Activated naive CD8-positive, alpha-beta T cell treated with anti-CD3 and anti-CD28 coated beads for 36 hours (primary cell): Measurements from ENCODE around the gene DTX1. TPM values are rescaled to one million over a fixed set of nuclear protein-coding genes. Genes with fewer than 3 reads are reported as not detected.

ENCODE experiments used
- DNase-seq: peaks from one replicate; pipeline ENCODE4 v3.0.0; 2021
- H3K27ac Mint-ChIP-seq: one replicate; pipeline ENCODE4 v1.8.0; 2022; ENCODE audit warnings: mild to moderate bottlenecking, moderate library complexity, mixed read lengths
- H3K27me3 Mint-ChIP-seq: one replicate; pipeline ENCODE4 v1.8.0; 2022; ENCODE audit warnings: mild to moderate bottlenecking, mixed read lengths
- H3K36me3 Mint-ChIP-seq: one replicate; pipeline ENCODE4 v1.8.0; 2021; ENCODE audit warnings: mild to moderate bottlenecking, mixed read lengths
- H3K4me1 Mint-ChIP-seq: one replicate; pipeline ENCODE4 v1.8.0; 2021; ENCODE audit warnings: mixed read lengths
- H3K4me3 Mint-ChIP-seq: one replicate; pipeline ENCODE4 v1.8.0; 2022; ENCODE audit warnings: mild to moderate bottlenecking, moderate library complexity, mixed read lengths
- H3K9me3 Mint-ChIP-seq: one replicate; pipeline ENCODE4 v1.8.0; 2022; ENCODE audit warnings: mixed read lengths
- total RNA-seq, 2 experiments: library from RNA; stranded (reverse); gene quantifications; one replicate each; pipeline ENCODE4 v1.2.3, GENCODE V29; 2021

DTX1 gene
- 1 to 10 TPM; 1.1 TPM for total RNA-seq

- Mint-ChIP-seq H3K27ac (no peak within 1 kb of the TSS), H3K27me3 (no peaks in the 10 kb centered on the region), H3K9me3 (no peaks in the 10 kb centered on the region), H3K4me1 (peaks cover 2% of the 10 kb centered on the region), H3K4me3 (peak within 1 kb of the TSS; percentile 58), H3K36me3 (no peaks in the 10 kb centered on the region)
- peak; percentile 38 for DNase-seq
Measured at GRCh38 chr12:113056631-113057488, at the start of gene DTX1. DTX1 (plus strand) TSS chr12:113056730; CDS start chr12:113058193, 1,463 bp downstream.

DNA sequence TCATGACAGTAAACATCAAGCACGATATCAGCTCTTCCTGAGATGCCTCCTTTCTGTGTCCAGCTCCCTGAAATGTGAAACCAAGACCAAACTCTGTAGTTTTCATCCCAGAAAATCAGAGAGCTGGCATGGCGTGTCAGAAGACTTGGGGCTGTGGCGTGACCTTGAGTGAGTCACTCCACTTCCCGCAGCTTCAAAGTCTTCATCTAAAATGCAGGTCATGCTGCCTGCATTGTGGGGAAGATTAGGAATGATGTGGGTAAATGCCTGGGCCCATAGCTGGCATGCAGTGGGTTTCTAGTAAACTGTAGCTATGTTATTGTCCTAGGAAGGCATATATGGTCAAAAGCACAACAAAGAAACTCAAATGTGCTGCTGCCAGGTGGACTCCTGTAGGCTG, 49.4 kb upstream of the DTX1 start:
- Mint-ChIP-seq H3K36me3 (peaks cover 57% of the 10 kb centered on the region), H3K27me3 (no peaks in the 10 kb centered on the region), H3K4me1 (no peaks in the 10 kb centered on the region), H3K27ac (no peak overlapping the region), H3K9me3 (peaks cover 17% of the 10 kb centered on the region), H3K4me3 (no peak overlapping the region)
- DNase-seq = no peak

- H3K27me3 Mint-ChIP-seq = no peaks in the 10 kb centered on the region
Measured at GRCh38 chr12:113010701-113011100, 45.8 kb upstream of the DTX1 start.

DNA sequence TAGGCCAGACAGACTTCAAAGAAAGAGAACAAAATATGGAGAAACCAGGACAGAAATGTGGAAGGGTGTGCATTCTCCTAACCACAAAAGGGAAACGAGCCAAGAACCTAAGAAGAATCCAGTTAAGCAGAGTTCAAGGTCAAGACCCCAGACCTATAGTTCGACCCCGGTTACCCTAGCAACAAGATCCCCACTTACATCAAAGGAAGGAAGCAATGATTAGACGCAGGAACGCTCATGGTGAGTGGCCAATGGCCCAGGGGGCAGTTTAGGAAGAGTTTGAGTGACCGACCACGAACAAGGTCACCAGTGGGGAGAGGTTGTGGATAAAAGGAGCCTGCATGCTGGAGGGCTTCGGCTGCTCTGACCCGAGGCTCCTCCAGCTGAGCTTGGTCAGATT, 42.0 kb upstream of the DTX1 start:
- Mint-ChIP-seq H3K4me1 (no peaks in the 10 kb centered on the region), H3K9me3 (peaks cover 15% of the 10 kb centered on the region), H3K36me3 (peaks cover 25% of the 10 kb centered on the region), H3K4me3 (no peak overlapping the region), H3K27me3 (no peaks in the 10 kb centered on the region), H3K27ac (no peak overlapping the region)
- DNase-seq = no peak

More at GRCh38 chr12:113010701-113011100, 45.8 kb upstream of the DTX1 start:
- no peak for DNase-seq
- Mint-ChIP-seq H3K4me3 (no peak overlapping the region), H3K36me3 (peaks cover 49% of the 10 kb centered on the region), H3K4me1 (no peaks in the 10 kb centered on the region), H3K27ac (no peak overlapping the region), H3K9me3 (peaks cover 17% of the 10 kb centered on the region)

- no peak overlapping the region for H3K27ac Mint-ChIP-seq
- no peak for DNase-seq
- peaks cover 4% of the 10 kb centered on the region for H3K4me1 Mint-ChIP-seq
- peaks cover 3% of the 10 kb centered on the region for H3K36me3 Mint-ChIP-seq
- H3K9me3 Mint-ChIP-seq = peaks cover under 1% of the 10 kb centered on the region
- H3K27me3 Mint-ChIP-seq = no peaks in the 10 kb centered on the region
- no peak overlapping the region for H3K4me3 Mint-ChIP-seq
Measured at GRCh38 chr12:113016796-113017195, 39.7 kb upstream of the DTX1 start.

- Mint-ChIP-seq H3K36me3 (no peaks in the 10 kb centered on the region), H3K4me1 (peaks cover 12% of the 10 kb centered on the region), H3K9me3 (no peaks in the 10 kb centered on the region), H3K27me3 (peaks cover 4% of the 10 kb centered on the region), H3K27ac (no peak overlapping the region), H3K4me3 (no peak overlapping the region)
- DNase-seq = no peak
Measured at GRCh38 chr12:113019025-113019424, 37.5 kb upstream of the DTX1 start.

GRCh38 chr12:113021500-113021899, 35.0 kb upstream of the DTX1 start:
- H3K4me1 Mint-ChIP-seq = peaks cover 12% of the 10 kb centered on the region

GRCh38 chr12:113022563-113023297, 33.8 kb upstream of the DTX1 start:
- Mint-ChIP-seq H3K27ac (peak overlapping the region; percentile 6), H3K9me3 (no peaks in the 10 kb centered on the region), H3K4me1 (peaks cover 12% of the 10 kb centered on the region), H3K27me3 (peaks cover 4% of the 10 kb centered on the region), H3K36me3 (no peaks in the 10 kb centered on the region), H3K4me3 (no peak overlapping the region)
- no peak for DNase-seq

More at GRCh38 chr12:113021500-113021899, 35.0 kb upstream of the DTX1 start:
- Mint-ChIP-seq H3K9me3 (no peaks in the 10 kb centered on the region), H3K4me3 (no peak overlapping the region), H3K27me3 (peaks cover 4% of the 10 kb centered on the region), H3K27ac (no peak overlapping the region), H3K36me3 (no peaks in the 10 kb centered on the region)
- no peak for DNase-seq

GRCh38 chr12:113027726-113028125, 28.8 kb upstream of the DTX1 start:
- no peak overlapping the region for H3K4me3 Mint-ChIP-seq
- H3K27me3 Mint-ChIP-seq = peaks cover 12% of the 10 kb centered on the region

DNA sequence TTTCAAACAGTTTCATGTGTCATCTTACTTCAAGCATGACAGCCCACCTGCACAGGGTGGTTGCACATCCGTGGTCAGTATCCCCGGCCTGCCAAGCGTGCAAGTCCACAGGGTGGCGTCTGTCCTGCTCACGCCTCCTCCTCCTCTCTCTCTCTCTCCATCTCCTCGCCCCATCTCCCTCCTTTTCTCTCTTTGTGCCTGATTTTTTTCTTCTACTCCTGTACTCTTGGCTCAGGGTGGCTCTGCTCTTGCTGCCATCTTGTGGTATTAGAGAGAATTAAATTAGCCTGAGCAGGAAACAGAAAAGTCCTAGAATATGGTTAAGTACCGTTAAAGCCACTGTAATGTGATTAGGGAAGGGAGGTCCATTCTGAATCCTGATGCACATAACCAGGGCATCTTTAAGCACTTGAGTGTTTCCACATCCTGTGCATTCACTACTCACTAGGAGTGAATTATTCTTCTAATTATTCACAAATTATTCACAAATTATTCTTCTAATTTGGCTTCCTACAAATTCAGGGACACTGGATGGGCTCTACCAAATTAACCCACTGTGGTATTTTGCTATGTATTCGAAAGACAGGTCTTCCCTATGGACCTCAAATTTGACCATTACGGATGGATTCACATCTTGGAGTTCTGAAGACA, 25.5 kb upstream of the DTX1 start:
- H3K4me3 Mint-ChIP-seq = no peak overlapping the region
- DNase-seq = no peak
- H3K4me1 Mint-ChIP-seq = no peaks in the 10 kb centered on the region

More at GRCh38 chr12:113027726-113028125, 28.8 kb upstream of the DTX1 start:
- no peak for DNase-seq
- no peak overlapping the region for H3K27ac Mint-ChIP-seq
- no peaks in the 10 kb centered on the region for H3K9me3 Mint-ChIP-seq
- peaks cover 5% of the 10 kb centered on the region for H3K4me1 Mint-ChIP-seq
- H3K36me3 Mint-ChIP-seq = no peaks in the 10 kb centered on the region

DNA sequence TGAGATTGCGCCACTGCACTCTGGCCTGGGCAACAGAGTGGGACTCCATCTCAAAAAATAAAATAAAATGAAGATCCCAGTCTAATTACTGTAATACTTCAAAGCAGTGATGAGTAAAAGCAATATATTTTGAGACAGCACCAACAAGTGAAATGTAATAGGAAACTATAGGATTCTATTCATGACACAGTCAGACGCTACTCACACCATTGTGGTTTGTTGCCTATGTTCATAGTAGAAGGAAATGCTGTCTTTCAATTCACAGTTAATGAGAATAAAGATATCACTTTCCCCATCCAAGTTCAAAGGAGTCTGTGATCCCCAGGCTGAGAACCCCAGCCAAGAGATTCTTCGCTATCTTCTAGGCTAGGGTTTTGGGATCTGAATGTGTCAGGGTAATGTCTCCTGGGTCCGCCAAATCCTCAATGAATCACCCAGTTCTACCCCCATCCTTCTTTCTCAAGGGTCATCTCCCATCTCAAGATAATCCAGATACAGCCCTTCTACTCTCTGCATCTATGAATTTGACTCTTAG, 16.6 kb upstream of the DTX1 start:
- no peak overlapping the region for H3K4me3 Mint-ChIP-seq
- H3K27ac Mint-ChIP-seq = no peak overlapping the region
- no peaks in the 10 kb centered on the region for H3K36me3 Mint-ChIP-seq
- no peaks in the 10 kb centered on the region for H3K27me3 Mint-ChIP-seq
- no peak for DNase-seq
- no peaks in the 10 kb centered on the region for H3K4me1 Mint-ChIP-seq
- H3K9me3 Mint-ChIP-seq = no peaks in the 10 kb centered on the region

More for the DNA sequence above, 25.5 kb upstream of the DTX1 start:
- Mint-ChIP-seq H3K27me3 (peaks cover 11% of the 10 kb centered on the region), H3K27ac (no peak overlapping the region), H3K9me3 (no peaks in the 10 kb centered on the region), H3K36me3 (no peaks in the 10 kb centered on the region)

DNA sequence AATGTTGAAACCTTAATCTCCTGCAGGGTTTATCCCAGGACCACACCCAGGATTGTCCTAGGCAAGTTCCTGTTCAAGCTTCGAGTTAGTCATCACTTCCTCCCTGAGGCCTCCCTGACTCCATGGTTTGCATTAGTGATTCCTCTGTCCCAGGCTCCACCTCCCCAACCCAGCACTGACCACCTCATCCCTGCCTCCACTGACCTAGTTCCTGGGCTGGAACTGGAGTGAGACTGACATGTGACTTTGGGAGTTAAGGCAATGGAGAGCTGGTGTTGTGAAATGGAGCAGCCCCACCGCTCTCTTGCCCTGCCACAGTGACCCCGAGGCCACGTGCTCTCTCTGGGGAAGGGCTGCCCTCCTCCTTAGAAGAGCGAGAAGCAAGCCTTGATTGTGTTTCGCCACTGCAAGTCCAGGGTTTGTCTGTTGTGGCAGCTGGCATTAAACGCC, 15.8 kb upstream of the DTX1 start:
- Mint-ChIP-seq H3K4me3 (no peak overlapping the region), H3K27ac (no peak overlapping the region), H3K27me3 (no peaks in the 10 kb centered on the region), H3K4me1 (no peaks in the 10 kb centered on the region), H3K36me3 (no peaks in the 10 kb centered on the region), H3K9me3 (no peaks in the 10 kb centered on the region)
- no peak for DNase-seq

- Mint-ChIP-seq H3K36me3 (no peaks in the 10 kb centered on the region), H3K9me3 (no peaks in the 10 kb centered on the region), H3K27ac (no peak overlapping the region), H3K27me3 (no peaks in the 10 kb centered on the region), H3K4me3 (no peak overlapping the region), H3K4me1 (no peaks in the 10 kb centered on the region)
- DNase-seq = no peak
Measured at GRCh38 chr12:113041560-113041959, 15.0 kb upstream of the DTX1 start.

- Mint-ChIP-seq H3K4me3 (no peak overlapping the region), H3K4me1 (no peaks in the 10 kb centered on the region), H3K9me3 (no peaks in the 10 kb centered on the region), H3K36me3 (no peaks in the 10 kb centered on the region), H3K27ac (no peak overlapping the region), H3K27me3 (no peaks in the 10 kb centered on the region)
- DNase-seq = no peak
Measured at GRCh38 chr12:113043240-113043639, 13.3 kb upstream of the DTX1 start.

- Mint-ChIP-seq H3K4me3 (no peak overlapping the region), H3K9me3 (no peaks in the 10 kb centered on the region), H3K27ac (no peak overlapping the region), H3K36me3 (no peaks in the 10 kb centered on the region), H3K27me3 (no peaks in the 10 kb centered on the region), H3K4me1 (peaks cover 4% of the 10 kb centered on the region)
- no peak for DNase-seq
Measured at GRCh38 chr12:113044516-113044915, 12.0 kb upstream of the DTX1 start.
